RPMI7951 (cell line): ENCODE results near the gene C1orf185. TPM values are rescaled to one million over a fixed set of nuclear protein-coding genes. Genes with fewer than 3 reads are reported as not detected.
"Not testable (repeated sequence)": the region's sequence is repeated elsewhere in the genome, so short reads cannot be mapped to it uniquely, and the experiment has no call there.

ENCODE experiments used
- DNase-seq: peaks from one replicate; pipeline ENCODE4 v3.0.0-alpha.2; 2012; ENCODE audit warnings: low read depth
- total RNA-seq: library from RNA; depleted of rRNA; stranded (reverse); fragments of >200 nt; shearing (Covaris generic); gene quantifications from 2 replicates; pipeline ENCODE4 v1.2.3, GENCODE V29; 2014; rRNA removed

Gene C1orf185
- total RNA-seq = not detected in 2 replicates

DNA sequence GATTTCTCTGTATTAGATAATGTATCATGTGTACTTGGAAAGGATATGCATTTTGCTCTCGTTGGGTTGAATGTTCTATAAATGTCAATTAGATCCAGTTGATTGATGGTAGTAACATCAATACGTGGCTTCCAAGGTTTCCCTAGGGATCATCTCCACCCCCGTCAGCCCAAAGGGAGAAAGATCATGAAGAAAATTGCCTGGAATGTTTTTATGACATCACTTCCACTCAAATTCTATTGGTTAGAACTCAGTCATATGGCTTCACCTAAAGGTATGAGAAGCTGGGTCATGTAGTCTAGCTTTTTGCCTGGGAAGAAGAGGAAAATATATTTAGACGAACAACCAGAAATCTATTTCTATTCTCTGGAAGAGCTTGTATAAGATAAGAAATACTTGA, at the start of gene C1orf185:
C1orf185 (plus strand) TSS at position 253 of the 400 bp plus-strand sequence; CDS start at position 259, 6 bp downstream.
- DNase-seq = no peak

DNA sequence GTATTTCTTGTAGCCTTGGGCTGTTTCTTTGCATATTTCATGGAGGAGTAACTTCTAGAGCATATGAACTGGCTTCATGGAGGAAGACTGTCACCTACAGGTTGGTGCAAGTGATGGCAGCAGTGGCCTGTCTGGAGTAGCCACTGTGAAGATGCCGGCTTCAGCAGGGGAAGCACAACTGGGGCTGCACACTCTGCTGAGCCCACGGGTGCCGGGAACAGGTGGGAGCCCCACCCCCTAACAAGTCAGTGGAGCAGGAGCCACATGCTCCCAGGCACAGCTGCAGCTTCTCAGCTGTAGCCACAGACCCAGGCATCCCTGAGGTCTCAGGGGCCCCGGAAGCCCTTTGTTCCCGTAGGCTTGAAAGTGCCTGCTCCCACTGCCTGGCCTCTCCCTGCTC, 43.2 kb upstream of the C1orf185 start:
- peak; percentile 48 for DNase-seq

DNA sequence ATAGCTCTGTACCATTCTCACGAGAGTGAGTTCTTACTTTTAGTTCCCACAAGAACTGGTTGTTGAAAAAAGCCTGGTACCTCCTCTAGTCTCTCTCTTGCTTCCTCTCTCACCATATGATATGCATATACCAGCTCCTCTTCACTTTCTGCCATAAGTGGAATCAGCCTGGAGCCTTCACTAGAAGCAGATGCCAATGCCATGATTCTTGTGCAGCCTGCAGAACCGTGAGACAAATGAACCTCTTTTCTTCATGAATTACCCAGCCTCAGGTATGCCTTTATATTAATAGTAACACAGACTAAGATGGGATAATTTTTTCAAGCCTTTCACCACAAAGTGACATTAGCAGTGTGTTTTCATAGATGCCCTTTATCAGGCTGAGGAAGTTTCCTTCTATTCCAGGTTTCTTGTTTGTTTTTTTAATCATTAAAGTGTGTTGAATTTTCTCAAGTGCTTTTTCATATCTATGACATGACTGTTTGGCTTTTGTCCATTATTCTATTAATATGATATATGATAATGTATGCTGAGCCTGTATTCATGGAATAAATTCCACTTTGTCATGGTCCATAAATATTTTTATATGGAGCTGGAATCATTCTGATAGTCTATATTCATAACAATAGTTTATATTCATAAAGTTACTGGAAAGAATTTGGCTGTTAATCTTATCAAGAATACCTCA, 40.7 kb upstream of the C1orf185 start:
- DNase-seq = no peak

DNA sequence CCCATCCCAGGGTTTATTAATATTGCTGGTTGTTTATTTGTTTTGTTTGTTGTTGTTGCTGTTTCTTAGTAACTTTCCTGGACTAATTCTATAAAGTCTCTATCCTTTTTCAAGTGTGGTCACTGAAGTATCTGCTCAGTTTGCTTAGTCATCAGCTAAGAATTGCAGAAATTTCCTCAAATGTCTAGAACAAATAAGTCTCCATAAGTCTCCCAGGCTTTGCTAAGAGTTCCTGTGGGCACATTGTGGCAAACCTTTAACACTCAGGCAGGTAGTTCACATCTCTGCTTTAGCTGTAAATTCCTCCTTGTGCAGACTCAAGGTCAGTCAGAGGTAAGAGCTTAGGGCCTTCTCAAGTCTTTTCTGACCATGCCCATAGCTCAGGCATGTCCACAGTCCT, 38.9 kb upstream of the C1orf185 start:
- DNase-seq = peak; percentile 86

DNA sequence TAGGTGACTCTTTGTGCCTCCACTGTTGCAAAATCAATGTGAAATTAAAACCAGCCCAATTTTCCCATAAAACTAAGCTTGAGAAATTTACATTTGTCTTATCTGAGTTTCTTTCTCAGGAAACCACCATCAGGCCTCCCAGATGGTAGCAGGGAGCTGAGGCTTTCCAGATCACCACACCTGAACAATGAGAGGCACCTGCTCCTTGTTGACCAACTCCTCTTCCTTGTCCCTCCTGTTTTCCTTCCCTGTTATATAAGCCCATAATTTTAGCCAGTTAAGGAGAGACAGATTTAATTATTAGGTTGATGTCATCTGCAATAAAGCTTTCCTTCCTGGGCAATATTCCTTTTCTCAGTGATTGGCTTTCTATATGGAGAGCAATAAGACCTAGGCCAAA, 32.0 kb upstream of the C1orf185 start:
- DNase-seq = no peak

DNA sequence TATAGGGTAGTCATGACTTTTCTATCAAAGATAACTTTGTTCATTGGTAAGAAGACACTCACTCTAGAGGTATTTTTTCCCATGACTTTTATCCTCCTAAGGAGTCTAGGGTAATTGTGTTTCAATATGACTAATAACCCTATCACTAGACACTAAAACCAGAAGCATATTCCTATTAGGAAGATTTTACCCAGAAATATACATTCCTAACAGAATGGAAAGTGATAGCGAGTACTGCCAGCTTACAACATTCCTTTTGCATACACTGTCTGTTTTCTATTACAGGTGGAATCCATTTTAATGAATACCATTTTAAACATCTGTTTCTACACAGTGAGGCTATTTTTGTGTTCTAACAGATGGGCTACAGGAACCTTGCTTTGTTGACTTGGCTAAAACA, 31.4 kb upstream of the C1orf185 start:
- peak; percentile 54 for DNase-seq

DNA sequence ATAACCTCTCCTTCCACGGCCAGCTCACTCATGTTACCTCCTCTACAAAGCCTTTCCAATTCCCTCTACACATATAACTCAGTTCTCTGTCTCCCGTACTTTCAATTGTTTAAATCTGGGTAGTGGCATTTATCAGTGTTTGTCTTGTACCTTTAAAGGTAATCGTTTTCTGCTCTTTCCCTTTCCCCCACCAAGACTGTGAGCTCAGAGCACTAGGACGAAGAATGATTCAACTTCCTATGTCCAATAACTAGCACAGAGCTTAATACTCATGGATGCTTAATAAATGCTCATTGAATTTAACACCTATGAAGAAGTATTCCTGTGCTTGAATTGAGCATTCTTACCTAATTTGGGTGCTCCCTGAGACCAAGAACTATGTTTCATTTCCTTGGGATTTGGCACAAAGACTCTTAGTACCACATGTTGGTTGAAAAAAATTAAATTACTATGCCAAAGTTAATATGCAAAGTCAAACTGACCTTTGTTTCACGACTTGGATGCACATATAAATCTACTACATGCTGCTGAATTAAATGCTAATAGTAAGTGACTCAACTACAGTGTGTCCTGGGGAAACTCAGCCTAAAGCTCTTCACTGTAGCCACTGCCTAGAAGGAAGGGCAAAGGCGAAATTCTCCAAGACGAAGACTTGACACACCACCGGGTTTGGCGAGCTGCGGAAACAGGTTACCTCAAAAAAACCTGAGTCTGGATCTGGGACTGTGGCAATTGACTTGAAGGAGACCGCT, 30.6 kb upstream of the C1orf185 start:
- DNase-seq = no peak

DNA sequence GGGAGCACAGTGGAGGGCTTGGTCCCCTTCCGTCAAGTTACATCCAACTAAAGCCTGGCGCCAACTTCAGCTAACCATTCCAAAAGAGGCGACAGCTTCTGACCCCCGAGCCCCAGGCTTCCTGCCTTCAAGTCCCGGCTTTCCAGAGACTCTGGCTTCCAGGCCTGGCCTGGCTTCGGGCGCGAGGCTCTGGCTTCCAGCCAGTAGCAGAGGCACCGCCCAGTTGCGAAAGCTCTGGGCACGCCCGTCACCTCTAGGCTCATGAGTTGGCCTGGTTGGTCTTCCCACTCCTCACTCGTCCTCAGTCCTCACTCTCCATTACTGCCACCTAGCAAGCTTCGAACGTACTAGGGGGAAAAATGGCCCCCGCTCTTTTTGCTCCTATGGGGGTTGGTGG, 30.0 kb upstream of the C1orf185 start:
- DNase-seq = no peak

DNA sequence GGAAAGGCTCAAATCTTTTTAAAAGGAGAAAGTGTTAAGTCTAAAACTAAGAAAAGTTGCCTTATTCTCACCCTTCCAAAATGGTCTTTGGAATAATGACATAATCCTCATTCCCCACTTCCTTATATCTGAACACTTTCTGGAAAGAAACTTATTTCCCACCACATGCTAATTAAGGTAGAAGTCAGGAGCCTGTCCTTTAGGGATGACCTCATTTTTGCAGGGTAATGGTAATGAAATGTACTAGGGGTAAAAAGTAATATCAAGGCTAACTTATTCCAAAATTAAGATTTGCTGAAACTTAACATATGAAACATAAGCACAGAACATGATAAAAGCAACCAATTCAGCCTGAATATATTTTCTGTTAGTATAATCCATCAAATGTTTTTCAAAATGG, 29.4 kb upstream of the C1orf185 start:
- DNase-seq = no peak

DNA sequence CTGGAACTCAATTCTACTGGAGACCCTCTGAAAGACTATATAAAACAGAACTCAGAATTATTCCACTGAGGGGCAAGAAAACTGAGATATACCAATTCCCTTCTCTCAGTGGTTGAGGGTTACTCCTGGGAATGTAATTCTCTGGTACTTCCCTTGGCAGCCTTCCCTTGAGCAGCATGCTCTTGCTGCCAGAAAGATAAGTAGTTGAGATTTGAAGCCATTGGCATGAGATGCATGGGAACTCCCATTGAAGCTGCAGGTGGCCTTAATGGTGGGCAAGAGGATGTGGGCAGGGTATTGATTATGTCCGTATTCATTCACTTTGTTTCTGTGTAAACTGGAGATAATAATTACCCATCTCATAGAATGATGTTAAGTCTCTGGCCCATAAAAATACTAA, 28.6 kb upstream of the C1orf185 start:
- no peak for DNase-seq

DNA sequence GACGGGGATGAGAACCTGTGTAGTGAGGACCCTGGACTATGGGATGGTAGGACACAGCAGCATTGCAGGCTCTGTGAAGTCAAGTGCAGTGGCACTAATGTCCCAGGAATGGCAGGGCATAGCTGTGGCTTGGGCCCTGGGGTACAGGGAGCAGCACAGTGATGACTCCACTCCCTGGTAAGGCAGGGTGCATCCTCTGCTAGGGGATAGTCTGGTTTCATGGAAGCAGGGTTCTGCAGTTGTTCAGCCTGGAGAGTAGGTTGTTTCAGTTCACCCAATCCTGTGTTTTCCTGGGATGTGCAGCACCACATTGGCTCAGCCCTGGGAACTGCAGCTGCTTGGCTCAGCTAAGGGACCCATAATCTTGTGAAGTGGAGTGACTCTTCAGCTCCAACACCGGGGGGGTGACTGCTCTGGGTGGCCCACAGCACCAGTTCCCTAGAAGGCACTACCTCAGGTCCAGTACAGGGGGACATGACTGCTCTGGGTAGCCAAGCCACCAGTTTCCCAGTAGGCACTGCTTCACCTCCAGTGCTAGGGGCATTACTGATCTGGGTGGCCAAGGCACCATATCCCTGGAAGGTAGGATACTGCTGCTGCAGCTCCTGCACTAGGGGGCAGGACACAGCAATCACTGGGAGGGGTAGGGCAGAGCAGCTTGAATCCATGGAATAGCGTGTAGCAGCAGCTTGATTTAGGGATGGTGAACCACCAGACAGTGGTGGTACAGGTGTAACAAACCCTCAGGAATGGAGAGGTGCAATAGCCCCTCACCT, 15.3 kb upstream of the C1orf185 start:
- DNase-seq = no peak

DNA sequence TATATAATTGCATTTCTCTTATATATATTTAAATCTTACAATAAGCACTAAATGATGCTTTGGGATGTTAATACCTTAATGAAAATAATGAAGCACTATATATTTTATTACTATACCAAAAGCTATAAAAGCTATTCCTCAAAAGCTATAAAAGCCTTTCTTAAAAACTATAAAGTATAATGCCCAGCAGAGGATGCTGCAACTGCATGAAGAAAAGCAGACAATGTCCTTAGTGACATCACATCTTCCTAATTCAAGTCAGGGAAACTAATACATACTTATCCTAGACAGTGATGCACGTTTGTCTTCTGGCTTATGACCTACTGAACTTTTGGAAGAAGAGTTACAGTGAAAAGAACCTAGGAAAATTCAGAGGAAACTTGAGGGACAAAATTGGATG, 13.6 kb upstream of the C1orf185 start:
- no peak for DNase-seq

DNA sequence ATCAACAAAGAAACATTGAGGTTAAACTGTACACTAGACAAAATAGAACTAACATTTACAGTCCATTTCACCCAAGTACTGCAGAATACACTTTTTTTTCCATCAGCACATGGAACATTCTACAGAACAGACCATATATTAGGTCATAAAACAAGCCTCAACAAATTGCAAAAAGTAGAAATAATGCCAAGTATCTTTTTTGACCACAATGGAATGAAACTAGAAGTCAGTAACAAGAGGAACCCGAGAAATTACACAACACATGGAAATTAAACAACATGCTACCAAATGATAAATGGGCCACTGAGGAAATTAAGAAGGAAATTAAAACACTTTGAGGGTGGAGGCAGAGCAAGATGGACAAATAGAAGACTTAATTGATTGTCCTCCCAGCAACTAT, 8.4 kb upstream of the C1orf185 start:
- DNase-seq = no peak

DNA sequence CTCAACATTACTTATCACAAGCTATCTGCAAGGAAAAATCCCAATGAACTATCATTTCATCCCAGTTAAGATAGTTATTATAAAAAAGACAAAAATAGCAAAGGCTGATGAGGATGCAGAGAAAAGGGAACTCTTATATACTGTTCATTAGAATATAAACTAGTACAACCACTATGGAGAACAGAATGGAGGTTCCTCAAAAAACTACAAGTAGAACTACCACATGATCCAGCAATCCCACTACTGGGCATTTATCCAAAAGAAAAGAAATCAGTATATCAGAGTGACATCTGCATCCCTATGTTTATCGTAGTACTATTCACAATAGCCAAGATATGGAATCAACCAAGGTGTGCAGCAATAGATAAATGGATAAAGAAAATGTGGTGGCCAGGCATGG, 4.9 kb upstream of the C1orf185 start:
- no peak for DNase-seq

DNA sequence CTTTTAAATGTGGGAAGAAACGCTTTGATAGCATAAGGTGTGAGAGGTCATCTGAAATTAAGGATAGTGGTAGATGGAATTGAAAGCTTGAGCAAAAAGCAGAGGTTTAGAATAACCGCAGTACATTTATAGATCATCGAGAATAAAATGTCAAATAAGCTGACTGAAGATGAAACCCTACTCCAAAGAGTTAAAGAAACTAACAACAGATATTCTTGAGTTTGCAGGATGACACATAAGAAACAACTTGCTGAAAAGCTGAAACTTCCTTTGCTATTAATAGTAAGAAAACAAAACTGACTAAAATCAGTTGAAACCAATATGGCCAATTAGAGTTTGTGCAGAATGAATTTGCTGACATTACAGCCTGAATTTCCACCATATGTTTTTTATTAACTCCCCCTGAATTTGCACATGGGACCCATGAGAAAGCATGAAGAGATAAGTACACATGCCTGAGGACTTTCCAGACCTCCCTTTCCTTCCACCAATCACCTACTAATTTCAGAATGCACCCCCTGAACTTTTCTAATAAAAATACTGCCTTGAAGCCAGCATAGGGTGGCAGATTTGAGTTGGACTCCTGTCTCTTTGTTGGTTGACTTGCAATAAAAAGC, 1.7 kb upstream of the C1orf185 start:
- DNase-seq = peak; percentile 13

DNA sequence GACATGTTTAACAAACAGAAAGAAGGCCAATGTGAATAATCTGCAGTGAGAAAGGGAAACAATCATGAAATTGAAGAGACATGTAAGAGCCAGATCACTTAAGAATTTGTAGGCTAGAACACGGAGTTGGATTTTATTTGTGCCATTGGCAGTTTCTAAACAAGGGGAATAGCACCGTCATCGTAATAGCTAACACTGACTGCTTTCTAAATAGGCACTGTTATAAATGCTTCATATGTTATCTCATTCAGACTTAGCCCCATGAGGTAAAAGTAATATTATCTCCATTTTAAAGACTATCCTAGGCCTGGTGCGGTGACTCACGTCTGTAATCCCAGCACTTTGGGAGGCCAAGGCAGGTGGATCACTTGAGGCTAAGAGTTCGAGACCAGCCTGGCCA, 12.1 kb downstream of the C1orf185 start:
- no peak for DNase-seq

DNA sequence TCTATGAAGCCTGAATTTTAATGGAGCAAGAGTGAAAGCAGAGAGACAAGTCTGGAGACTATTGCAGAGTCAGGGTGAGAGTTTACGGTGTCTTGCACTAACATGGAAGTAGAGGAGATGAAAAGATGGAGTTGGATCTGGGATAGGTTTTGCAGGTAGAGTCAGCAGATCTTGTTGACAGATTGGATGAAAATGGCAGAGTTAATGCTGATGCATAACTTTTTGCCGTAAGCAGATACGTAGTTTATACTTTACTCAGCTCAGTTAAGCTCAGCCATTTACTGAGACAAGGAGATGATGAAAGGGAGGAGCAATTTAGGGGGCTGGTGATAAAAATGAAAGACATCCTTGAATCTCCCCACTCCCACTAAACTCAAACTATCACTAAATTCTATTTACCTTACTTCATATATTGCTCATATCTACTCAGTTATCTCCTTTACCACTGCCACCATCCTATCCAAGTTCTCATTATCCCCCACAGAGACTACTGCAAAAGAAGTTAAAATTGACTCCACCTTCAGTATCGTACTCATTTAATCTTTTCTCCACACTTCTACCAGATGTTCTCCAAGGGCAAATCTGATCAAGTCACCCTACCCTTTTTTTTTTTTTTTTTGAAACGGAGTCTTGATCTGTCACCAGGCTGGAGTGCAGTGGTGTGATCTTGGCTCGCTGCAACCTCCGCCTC, 13.8 kb downstream of the C1orf185 start:
- no peak for DNase-seq

DNA sequence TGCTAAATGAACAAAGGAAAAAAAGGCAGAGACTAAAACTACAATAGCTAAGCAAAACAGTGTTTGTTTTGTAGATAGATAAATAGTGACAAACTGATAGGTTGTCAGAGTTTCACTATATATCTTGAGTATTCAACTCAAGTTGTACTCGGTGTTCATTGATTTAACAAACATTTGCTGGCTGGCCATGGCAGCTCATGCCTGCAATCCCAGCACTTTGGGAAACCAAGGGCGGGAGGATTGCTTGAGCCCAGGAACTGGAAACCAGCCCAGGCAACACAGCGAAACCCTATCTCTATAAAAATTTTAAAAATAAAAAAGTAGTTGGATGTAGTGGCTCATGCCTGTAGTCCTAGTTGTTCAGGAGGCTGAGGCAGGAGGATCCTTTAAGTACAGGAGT, 17.3 kb downstream of the C1orf185 start:
- no peak for DNase-seq

DNA sequence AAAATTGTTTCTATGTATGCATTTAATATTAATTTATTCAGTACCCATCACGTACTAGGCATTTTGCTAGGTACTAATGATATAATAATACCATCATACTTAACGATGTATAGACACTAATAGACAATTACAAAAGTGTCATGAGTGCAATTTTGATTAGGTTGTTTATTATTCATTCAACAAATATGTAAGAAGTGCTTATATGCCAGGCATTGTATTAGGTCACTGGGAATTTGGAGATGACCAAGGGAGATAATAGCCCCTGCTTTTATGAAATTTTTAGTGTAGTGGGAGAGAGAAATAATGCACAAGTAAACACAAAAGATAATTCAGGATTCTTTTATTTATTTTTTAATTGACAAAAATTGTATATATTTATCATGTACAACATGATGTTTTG, 18.6 kb downstream of the C1orf185 start:
- DNase-seq = no peak

DNA sequence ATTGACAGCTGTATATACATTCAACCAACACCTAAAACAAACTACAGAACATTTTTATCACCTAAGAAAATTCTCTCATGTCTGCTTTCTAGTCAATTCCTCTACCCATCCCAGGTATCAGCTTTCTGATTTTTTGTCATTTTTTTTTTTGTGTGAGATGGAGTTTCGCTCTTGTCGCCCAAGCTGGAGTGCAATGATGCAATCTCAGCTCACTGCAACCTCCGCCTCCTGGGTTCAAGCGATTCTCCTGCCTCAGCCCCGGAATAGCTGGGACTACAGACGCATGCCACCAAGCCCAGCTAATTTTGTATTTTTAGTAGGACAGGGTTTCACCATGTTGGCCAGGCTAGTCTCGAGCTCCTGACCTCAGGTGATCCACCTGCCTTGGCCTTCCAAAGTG, 25.1 kb downstream of the C1orf185 start:
- DNase-seq = not testable (repeated sequence)

DNA sequence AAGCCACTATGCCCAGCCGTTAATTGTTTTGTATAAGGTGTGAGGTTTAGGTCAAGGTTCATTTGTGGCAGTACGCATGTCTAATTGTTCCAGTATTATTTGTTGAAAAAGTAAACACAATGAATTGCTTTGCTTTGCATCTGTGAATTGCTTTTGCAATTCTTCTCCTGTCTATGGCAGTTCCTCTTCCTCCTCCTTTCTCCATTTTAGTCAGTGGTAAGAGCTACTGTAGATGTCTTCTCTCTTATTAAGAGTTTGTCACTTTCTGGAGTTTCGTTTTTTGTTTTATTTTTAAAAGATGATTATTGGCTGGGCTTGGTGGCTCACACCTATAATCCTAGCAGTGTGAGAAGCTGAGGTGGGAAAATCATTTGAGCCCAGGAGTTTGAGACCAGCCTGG, 29.2 kb downstream of the C1orf185 start:
- DNase-seq = no peak

DNA sequence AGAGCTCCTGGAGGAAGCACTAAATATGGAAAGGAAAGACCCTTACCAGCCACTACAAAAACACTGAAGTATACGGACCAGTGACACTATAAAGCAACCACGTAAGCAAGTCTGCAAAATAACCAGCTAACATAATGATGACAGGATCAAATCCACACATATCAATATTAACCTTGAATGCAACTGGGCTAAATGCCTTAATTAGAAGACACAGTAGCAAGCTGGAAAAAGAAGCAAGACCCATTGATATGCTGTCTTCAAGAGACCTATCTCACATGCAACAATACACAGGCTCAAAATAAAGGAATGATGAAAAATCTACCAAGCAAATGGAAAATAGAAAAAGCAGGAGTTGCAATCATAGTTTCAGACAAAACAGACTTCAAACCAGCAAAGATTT, 31.0 kb downstream of the C1orf185 start:
- DNase-seq = no peak
